ENCODE data around the gene DHDDS.

The DHDDS gene

GRCh38 chr1:26500488-26501175 is 68.5 kb downstream of the DHDDS start (continued):
- peak; percentile 41; the same call in 1 of the 2 replicates for TF ChIP-seq TSHZ1 (tag by site-specific recombination; IDR thresholded peaks at IDR 0.05; ENCODE audit: borderline replicate concordance)
- TF ChIP-seq ZNF549 (tag by site-specific recombination; IDR thresholded peaks at IDR 0.05): no peak
- no peak for TF ChIP-seq ZSCAN18 (tag by site-specific recombination; IDR thresholded peaks at IDR 0.05)
- TF ChIP-seq WT1 (tag by site-specific recombination; IDR thresholded peaks at IDR 0.05): peak; percentile 56; the same call in 1 of the 2 replicates
- TF ChIP-seq ZFP3 (tag by site-specific recombination; IDR thresholded peaks at IDR 0.05; ENCODE audit: low read depth): no peak
- no peak for TF ChIP-seq ZNF114 (tag by site-specific recombination; IDR thresholded peaks at IDR 0.05)
- peak; percentile 40; the same call in 1 of the 2 replicates for TF ChIP-seq REST (tag by site-specific recombination; IDR thresholded peaks at IDR 0.05)
- TF ChIP-seq ZNF239 (tag by site-specific recombination; IDR thresholded peaks at IDR 0.05): 0 out of 2 replicates have a peak, but pooled peaks have one; percentile 52
- no peak for TF ChIP-seq ZNF747 (tag by site-specific recombination; IDR thresholded peaks at IDR 0.05)
- TF ChIP-seq ZNF76 (tag by site-specific recombination; IDR thresholded peaks at IDR 0.05; ENCODE audit: borderline replicate concordance, low read depth): peak; percentile 44; the same call in 1 of the 2 replicates
- no peak for TF ChIP-seq ZNF830 (tag by site-specific recombination; IDR thresholded peaks at IDR 0.05; ENCODE audit: low read depth)
- peak; percentile 92 for TF ChIP-seq ZNF785 (tag by site-specific recombination; IDR thresholded peaks at IDR 0.05)
- TF ChIP-seq ZNF221 (tag by site-specific recombination; IDR thresholded peaks at IDR 0.05; ENCODE audit: borderline replicate concordance): no peak
- no peak for TF ChIP-seq HOXA7 (CRISPR knock-in tag; IDR thresholded peaks at IDR 0.05; ENCODE audit: borderline replicate concordance)
- TF ChIP-seq ZNF626 (tag by site-specific recombination; IDR thresholded peaks at IDR 0.05): no peak
- TF ChIP-seq ZBTB44 (tag by site-specific recombination; IDR thresholded peaks at IDR 0.05): no peak
- no peak for TF ChIP-seq SCRT1 (tag by site-specific recombination; IDR thresholded peaks at IDR 0.05; ENCODE audit: borderline replicate concordance)
- peak; percentile 79 for TF ChIP-seq GLI4 (tag by site-specific recombination; IDR thresholded peaks at IDR 0.05)
- no peak for TF ChIP-seq ZNF416 (tag by site-specific recombination; IDR thresholded peaks at IDR 0.05)
- TF ChIP-seq KLF7 (tag by site-specific recombination; IDR thresholded peaks at IDR 0.05; ENCODE audit: borderline replicate concordance): peak; percentile 88
- peak; percentile 81; the same call in 1 of the 2 replicates for TF ChIP-seq ZNF561 (tag by site-specific recombination; IDR thresholded peaks at IDR 0.05; ENCODE audit: borderline replicate concordance)
- TF ChIP-seq OVOL3 (tag by site-specific recombination; IDR thresholded peaks at IDR 0.05): no peak
- TF ChIP-seq PRDM10 (tag by site-specific recombination; IDR thresholded peaks at IDR 0.05): peak; percentile 58; the same call in 1 of the 2 replicates
- peak; percentile 90 for TF ChIP-seq ZBTB17 (tag by site-specific recombination; IDR thresholded peaks at IDR 0.05)
- no peak for TF ChIP-seq ZNF140 (tag by site-specific recombination; IDR thresholded peaks at IDR 0.05)
- TF ChIP-seq ZNF248 (tag by site-specific recombination; IDR thresholded peaks at IDR 0.05): no peak

All from HEK293 (cell line).